Measurements from ENCODE around the gene SART3.

DNA sequence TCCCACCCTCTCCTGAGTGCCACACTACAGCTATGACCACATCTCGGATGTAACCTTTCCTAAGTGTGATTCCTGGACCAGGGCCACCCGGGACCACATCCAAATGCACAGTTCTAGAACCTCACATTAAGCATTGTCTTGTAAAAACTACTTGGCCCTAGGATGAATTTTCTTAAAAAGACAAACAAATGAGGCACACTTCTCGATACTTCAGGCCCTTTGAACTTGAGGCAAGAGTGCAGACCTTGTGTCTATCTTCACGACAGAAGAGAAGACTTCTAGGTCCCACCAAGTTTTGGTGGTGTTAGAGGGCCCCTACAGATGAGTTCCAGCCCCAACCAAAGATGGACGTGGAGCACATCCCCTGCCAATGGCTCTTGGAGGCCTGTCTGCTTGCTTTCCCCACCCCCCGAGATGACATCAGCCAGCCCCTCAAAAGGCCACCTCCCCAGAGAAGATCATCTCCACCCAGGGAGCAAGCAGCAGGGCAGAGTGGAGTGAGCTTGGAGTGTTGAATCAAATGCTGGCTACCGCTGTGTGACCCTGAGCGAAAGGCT, 10.7 kb upstream of the SART3 start:
- TF ChIP-seq EZH2 (IDR thresholded peaks at IDR 0.05; ENCODE audit: borderline replicate concordance, low read length): no peak
- TF ChIP-seq, protein P1, sequence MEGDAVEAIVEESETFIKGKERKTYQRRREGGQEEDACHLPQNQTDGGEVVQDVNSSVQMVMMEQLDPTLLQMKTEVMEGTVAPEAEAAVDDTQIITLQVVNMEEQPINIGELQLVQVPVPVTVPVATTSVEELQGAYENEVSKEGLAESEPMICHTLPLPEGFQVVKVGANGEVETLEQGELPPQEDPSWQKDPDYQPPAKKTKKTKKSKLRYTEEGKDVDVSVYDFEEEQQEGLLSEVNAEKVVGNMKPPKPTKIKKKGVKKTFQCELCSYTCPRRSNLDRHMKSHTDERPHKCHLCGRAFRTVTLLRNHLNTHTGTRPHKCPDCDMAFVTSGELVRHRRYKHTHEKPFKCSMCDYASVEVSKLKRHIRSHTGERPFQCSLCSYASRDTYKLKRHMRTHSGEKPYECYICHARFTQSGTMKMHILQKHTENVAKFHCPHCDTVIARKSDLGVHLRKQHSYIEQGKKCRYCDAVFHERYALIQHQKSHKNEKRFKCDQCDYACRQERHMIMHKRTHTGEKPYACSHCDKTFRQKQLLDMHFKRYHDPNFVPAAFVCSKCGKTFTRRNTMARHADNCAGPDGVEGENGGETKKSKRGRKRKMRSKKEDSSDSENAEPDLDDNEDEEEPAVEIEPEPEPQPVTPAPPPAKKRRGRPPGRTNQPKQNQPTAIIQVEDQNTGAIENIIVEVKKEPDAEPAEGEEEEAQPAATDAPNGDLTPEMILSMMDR (conservative IDR thresholded peaks at IDR 0.05 in 1 of 2, IDR thresholded peaks at IDR 0.05 in 1 of 2; ENCODE audit: extremely low read depth in 1 of 2, insufficient read depth in 1 of 2, low read depth in 1 of 2, low read length in 2 of 2): no peak
